ENCODE results near the gene HOXB7. TPM values are rescaled to one million over a fixed set of nuclear protein-coding genes. Genes with fewer than 3 reads are reported as not detected.

Gene HOXB7
- total and polyA plus RNA-seq, 2 of the 13 experiments (the other 11 are each of a cell fraction or from before 2014, with no cell fraction given) = 0.04 TPM; not detected in 1

DNA sequence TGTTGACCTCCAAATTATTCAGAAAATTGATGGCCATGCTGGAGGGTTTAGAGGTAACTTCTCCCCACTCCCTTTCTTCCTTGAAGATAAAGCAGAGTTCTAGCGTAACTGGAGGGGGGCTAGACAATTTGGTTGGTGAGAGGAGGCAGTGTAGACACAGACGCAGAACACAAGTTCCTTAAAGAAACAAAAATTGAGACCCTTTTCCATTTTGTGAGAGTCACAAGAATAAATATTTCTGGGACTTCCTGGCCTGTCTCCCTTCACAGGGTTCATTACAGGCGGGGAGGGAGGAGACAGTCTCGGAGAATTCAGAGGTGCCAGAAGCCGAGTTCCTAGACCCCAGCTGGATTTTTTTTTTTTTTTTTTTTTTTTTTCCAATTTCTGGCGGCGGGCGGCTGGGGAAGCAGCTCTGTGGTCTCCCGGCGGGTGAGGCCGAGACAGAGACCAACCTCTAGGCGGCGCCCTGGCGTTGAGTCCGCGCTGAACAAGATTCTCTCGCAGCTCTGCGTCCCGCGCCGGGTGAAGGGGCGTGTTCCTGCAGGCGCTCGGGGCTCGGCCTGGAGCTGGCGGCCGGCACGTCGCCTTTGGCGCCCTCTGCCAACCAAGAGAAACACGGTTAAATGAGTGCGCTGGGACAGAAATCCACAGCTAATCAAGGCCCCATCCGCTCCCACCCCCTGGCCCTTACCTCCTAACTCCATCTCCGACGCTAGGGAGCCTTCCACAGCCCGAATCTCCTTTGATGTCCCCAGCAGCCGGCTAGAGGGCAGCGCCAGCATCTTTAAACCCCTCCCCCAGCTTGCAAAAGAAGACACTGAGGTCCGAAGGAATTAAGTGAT is 25.6 kb upstream of the HOXB7 start (continued):
- TF ChIP-seq ZNF720 (CRISPR knock-in tag; IDR thresholded peaks at IDR 0.05) (no peak), HDAC1 (CRISPR knock-in tag; IDR thresholded peaks at IDR 0.05) (0 out of 2 replicates have a peak, but pooled peaks have one; percentile 37), NR2C2 (CRISPR knock-in tag; IDR thresholded peaks at IDR 0.05; ENCODE audit: borderline replicate concordance) (no peak), EEA1 (CRISPR knock-in tag; IDR thresholded peaks at IDR 0.05; ENCODE audit: borderline replicate concordance) (no peak), RFX3 (CRISPR knock-in tag; IDR thresholded peaks at IDR 0.05) (no peak), SP1 (IDR thresholded peaks at IDR 0.05) (no peak), SP1 (CRISPR knock-in tag; IDR thresholded peaks at IDR 0.05) (no peak), KAT2B (IDR thresholded peaks at IDR 0.05; ENCODE audit: borderline replicate concordance, low read depth, low read length) (no peak), POGZ (CRISPR knock-in tag; IDR thresholded peaks at IDR 0.05) (no peak), DPF2 (CRISPR knock-in tag; IDR thresholded peaks at IDR 0.05; ENCODE audit: borderline replicate concordance, low read depth) (no peak), SOX6 (IDR thresholded peaks at IDR 0.05) (no peak), SOX6 (CRISPR knock-in tag; IDR thresholded peaks at IDR 0.05) (no peak), RARA (CRISPR knock-in tag; IDR thresholded peaks at IDR 0.05) (no peak), MIER3 (CRISPR knock-in tag; IDR thresholded peaks at IDR 0.05; ENCODE audit: borderline replicate concordance) (no peak), ZNF616 (CRISPR knock-in tag; IDR thresholded peaks at IDR 0.05; ENCODE audit: low read depth) (no peak), JARID2 (CRISPR knock-in tag; IDR thresholded peaks at IDR 0.05; ENCODE audit: insufficient replicate concordance) (no peak), POLR2A (IDR thresholded peaks at IDR 0.05; ENCODE audit: insufficient read depth in 1 of 2, low read depth in 2 of 2, low read length in 2 of 2) (no peak), ZNF234 (CRISPR knock-in tag; conservative IDR thresholded peaks at IDR 0.05) (no peak), ZFY (CRISPR knock-in tag; IDR thresholded peaks at IDR 0.05) (peak; percentile 89), CREBL2 (CRISPR knock-in tag; IDR thresholded peaks at IDR 0.05; ENCODE audit: borderline replicate concordance) (no peak), GPN1 (CRISPR knock-in tag; IDR thresholded peaks at IDR 0.05; ENCODE audit: borderline replicate concordance) (no peak), SMARCE1 (IDR thresholded peaks at IDR 0.05; ENCODE audit: borderline replicate concordance) (no peak), ZBTB14 (CRISPR knock-in tag; IDR thresholded peaks at IDR 0.05) (0 out of 2 replicates have a peak, but pooled peaks have one; percentile 16)
- TF ChIP-seq, protein P1, sequence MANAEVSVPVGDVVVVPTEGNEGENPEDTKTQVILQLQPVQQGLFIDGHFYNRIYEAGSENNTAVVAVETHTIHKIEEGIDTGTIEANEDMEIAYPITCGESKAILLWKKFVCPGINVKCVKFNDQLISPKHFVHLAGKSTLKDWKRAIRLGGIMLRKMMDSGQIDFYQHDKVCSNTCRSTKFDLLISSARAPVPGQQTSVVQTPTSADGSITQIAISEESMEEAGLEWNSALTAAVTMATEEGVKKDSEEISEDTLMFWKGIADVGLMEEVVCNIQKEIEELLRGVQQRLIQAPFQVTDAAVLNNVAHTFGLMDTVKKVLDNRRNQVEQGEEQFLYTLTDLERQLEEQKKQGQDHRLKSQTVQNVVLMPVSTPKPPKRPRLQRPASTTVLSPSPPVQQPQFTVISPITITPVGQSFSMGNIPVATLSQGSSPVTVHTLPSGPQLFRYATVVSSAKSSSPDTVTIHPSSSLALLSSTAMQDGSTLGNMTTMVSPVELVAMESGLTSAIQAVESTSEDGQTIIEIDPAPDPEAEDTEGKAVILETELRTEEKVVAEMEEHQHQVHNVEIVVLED (CRISPR knock-in tag; IDR thresholded peaks at IDR 0.05; ENCODE audit: borderline replicate concordance) = 0 out of 2 replicates have a peak, but pooled peaks have one; percentile 26
- TF ChIP-seq, protein P2, sequence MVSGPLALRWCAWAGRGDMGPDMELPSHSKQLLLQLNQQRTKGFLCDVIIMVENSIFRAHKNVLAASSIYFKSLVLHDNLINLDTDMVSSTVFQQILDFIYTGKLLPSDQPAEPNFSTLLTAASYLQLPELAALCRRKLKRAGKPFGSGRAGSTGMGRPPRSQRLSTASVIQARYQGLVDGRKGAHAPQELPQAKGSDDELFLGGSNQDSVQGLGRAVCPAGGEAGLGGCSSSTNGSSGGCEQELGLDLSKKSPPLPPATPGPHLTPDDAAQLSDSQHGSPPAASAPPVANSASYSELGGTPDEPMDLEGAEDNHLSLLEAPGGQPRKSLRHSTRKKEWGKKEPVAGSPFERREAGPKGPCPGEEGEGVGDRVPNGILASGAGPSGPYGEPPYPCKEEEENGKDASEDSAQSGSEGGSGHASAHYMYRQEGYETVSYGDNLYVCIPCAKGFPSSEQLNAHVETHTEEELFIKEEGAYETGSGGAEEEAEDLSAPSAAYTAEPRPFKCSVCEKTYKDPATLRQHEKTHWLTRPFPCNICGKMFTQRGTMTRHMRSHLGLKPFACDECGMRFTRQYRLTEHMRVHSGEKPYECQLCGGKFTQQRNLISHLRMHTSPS (CRISPR knock-in tag; IDR thresholded peaks at IDR 0.05; ENCODE audit: low read depth) = peak; percentile 55; the same call in 1 of the 2 replicates
- TF ChIP-seq, protein P3, sequence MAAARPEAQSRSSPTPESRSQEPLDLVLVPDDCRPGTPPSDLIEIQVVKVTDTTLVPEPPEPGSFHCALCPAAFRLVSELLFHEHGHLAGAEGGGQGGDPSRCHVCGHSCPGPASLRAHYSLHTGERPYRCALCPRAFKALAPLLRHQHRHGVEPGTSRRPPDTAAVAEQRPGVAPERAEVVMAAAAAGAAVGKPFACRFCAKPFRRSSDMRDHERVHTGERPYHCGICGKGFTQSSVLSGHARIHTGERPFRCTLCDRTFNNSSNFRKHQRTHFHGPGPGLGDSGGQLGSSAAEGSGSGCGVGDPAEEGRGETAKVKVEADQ (CRISPR knock-in tag; IDR thresholded peaks at IDR 0.05; ENCODE audit: borderline replicate concordance) = no peak

Measured in HepG2 (cell line).